DND-41 (cell line): Measurements from ENCODE around the gene DCAF10.
"Not testable (repeated sequence)": the region's sequence is repeated elsewhere in the genome, so short reads cannot be mapped to it uniquely, and the experiment has no call there.

ENCODE experiments used
- ATAC-seq: fragments of 200-7000 bp; cut with Tn5 transposase; 3 replicates; pipeline ENCODE4 v1.9.1; 2021; ENCODE audit warnings: low read depth; ENCODE audit not compliant: insufficient read depth
- DNase-seq: peaks from one replicate; pipeline ENCODE4 v3.0.0-alpha.2; 2020
- H2AFZ ChIP-seq: 2 replicates; pipeline ENCODE4 v1.6.0; 2012; ENCODE audit warnings: low read depth, low read length
- H3K27ac ChIP-seq: 2 replicates; pipeline ENCODE4 v1.5.1; 2012; ENCODE audit warnings: low read length, inconsistent platforms
- H3K27me3 ChIP-seq: fragments of 200-600 bp; sonication (generic); 2 replicates; pipeline ENCODE4 v1.6.0; 2012; ENCODE audit warnings: low read length, mild to moderate bottlenecking, inconsistent platforms; ENCODE audit not compliant: insufficient read depth, poor library complexity
- H3K36me3 ChIP-seq: 2 replicates; pipeline ENCODE4 v1.5.1; 2012; ENCODE audit warnings: low read length, inconsistent platforms; ENCODE audit not compliant: insufficient read depth
- H3K4me1 ChIP-seq: 2 replicates; pipeline ENCODE4 v1.5.1; 2012; ENCODE audit warnings: mild to moderate bottlenecking, low read length; ENCODE audit not compliant: insufficient read depth
- H3K4me2 ChIP-seq: 2 replicates; pipeline ENCODE4 v1.6.0; 2012; ENCODE audit warnings: mild to moderate bottlenecking, moderate library complexity, low read length, inconsistent platforms; ENCODE audit not compliant: insufficient read depth
- H3K4me3 ChIP-seq, 2 experiments: fragments of 200-600 bp in 1 of 2; shearing (Covaris generic) in 1 of 2; 2 replicates each; pipeline ENCODE4 v1.5.1; 2012 to 2016; ENCODE audit warnings: inconsistent platforms in 2 of 2, low read length in 2 of 2, mild to moderate bottlenecking in 2 of 2, low read depth in 1 of 2, moderate library complexity in 1 of 2
- H3K79me2 ChIP-seq: 2 replicates; pipeline ENCODE4 v1.6.0; 2012; ENCODE audit warnings: low read length, inconsistent platforms; ENCODE audit not compliant: insufficient read depth
- H3K9ac ChIP-seq: 2 replicates; pipeline ENCODE4 v1.6.0; 2012; ENCODE audit warnings: low read depth, mild to moderate bottlenecking, inconsistent platforms, low read length, moderate library complexity
- H3K9me3 ChIP-seq: 2 replicates; pipeline ENCODE4 v1.5.1; 2012; ENCODE audit warnings: low read length, moderate library complexity, mild to moderate bottlenecking, inconsistent platforms; ENCODE audit not compliant: insufficient read depth, severe bottlenecking
- H4K20me1 ChIP-seq: 2 replicates; pipeline ENCODE4 v1.6.0; 2012; ENCODE audit warnings: low read length; ENCODE audit not compliant: insufficient read depth
- EZH2 ChIP-seq: IDR thresholded peaks from 3 replicates; pipeline ENCODE4 v1.6.1; 2012; ENCODE audit warnings: borderline replicate concordance, low read depth, mild to moderate bottlenecking, moderate library complexity, low read length, inconsistent platforms; ENCODE audit not compliant: severe bottlenecking
- TF ChIP-seq, protein P1 (sequence below): IDR thresholded peaks from 2 replicates; pipeline ENCODE4 v1.5.1; 2012; ENCODE audit warnings: borderline replicate concordance, low read length, moderate library complexity, mild to moderate bottlenecking; ENCODE audit not compliant: poor library complexity, severe bottlenecking; ENCODE audit errors: extremely low read depth

The DCAF10 gene

GRCh38 chr9:37760416-37761161 is 40.0 kb upstream of the DCAF10 start:
- H3K4me3 ChIP-seq, result no peak overlapping the region
- H3K9me3 ChIP-seq, result no peaks in the 10 kb centered on the region
- no peak overlapping the region for H3K4me2 ChIP-seq
- no peak overlapping the region for H3K9ac ChIP-seq
- no peaks in the 10 kb centered on the region for H4K20me1 ChIP-seq
- no peak overlapping the region for H3K27ac ChIP-seq
- TF ChIP-seq, protein P1, sequence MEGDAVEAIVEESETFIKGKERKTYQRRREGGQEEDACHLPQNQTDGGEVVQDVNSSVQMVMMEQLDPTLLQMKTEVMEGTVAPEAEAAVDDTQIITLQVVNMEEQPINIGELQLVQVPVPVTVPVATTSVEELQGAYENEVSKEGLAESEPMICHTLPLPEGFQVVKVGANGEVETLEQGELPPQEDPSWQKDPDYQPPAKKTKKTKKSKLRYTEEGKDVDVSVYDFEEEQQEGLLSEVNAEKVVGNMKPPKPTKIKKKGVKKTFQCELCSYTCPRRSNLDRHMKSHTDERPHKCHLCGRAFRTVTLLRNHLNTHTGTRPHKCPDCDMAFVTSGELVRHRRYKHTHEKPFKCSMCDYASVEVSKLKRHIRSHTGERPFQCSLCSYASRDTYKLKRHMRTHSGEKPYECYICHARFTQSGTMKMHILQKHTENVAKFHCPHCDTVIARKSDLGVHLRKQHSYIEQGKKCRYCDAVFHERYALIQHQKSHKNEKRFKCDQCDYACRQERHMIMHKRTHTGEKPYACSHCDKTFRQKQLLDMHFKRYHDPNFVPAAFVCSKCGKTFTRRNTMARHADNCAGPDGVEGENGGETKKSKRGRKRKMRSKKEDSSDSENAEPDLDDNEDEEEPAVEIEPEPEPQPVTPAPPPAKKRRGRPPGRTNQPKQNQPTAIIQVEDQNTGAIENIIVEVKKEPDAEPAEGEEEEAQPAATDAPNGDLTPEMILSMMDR, result no peak
- TF ChIP-seq EZH2, result no peak
- H3K4me1 ChIP-seq, result no peaks in the 10 kb centered on the region; the same call in 1 of the 2 replicates
- H3K79me2 ChIP-seq, result peaks cover 5% of the 10 kb centered on the region; the same call in 1 of the 2 replicates
- peaks cover 12% of the 10 kb centered on the region; the same call in 1 of the 2 replicates for H3K36me3 ChIP-seq
- ATAC-seq, result no peak
- DNase-seq, result no peak
- no peaks in the 10 kb centered on the region for H3K27me3 ChIP-seq
- no peak overlapping the region for H2AFZ ChIP-seq

GRCh38 chr9:37761511-37761910 is 39.1 kb upstream of the DCAF10 start:
- Histone ChIP-seq H3K9me3 (no peaks in the 10 kb centered on the region), H4K20me1 (no peaks in the 10 kb centered on the region), H3K4me2 (no peak overlapping the region), H3K27ac (no peak overlapping the region), H3K79me2 (0 out of 2 replicates have a peak, but pooled peaks cover 3% of the 10 kb centered on the region), H3K36me3 (peaks cover 12% of the 10 kb centered on the region; the same call in 1 of the 2 replicates), H3K4me3 (no peak overlapping the region), H2AFZ (no peak overlapping the region), H3K9ac (no peak overlapping the region), H3K4me1 (no peaks in the 10 kb centered on the region), H3K27me3 (no peaks in the 10 kb centered on the region)
- ATAC-seq (no peak), DNase-seq (no peak)
- TF ChIP-seq, protein P1, result no peak
- no peak for TF ChIP-seq EZH2

- peaks cover 23% of the 10 kb centered on the region for H3K36me3 ChIP-seq
- H3K27ac ChIP-seq, H3K4me2 ChIP-seq, DNase-seq, H3K27me3 ChIP-seq, H3K4me3 ChIP-seq, H2AFZ ChIP-seq, H3K9ac ChIP-seq, H3K79me2 ChIP-seq, H3K4me1 ChIP-seq, ATAC-seq, H4K20me1 ChIP-seq, H3K9me3 ChIP-seq: not testable (repeated sequence)
These were observed 35.3 kb upstream of the DCAF10 start for GRCh38 chr9:37765263-37765662.

DNA sequence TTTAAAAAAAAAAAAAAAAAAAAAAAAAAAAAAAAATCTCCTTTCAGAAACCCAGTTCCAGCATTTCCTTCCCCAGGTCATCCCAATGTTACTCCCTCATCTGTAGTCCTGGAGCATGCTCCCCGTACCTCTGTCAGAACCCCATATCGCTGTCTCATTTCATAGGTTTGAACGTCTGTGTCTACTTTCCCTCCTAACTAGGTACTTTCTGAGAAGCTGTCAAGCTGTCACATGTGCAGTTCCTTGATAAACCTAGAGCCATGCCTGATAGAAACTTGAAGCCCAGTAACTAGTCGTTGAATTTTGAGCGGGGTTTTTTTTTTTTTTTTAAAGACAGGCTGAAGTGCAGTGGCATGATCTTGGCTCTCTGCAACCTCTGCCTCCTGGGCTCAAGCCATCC is 31.3 kb upstream of the DCAF10 start:
- no peak overlapping the region for H2AFZ ChIP-seq
- no peak overlapping the region for H3K9ac ChIP-seq
- no peak overlapping the region for H3K4me3 ChIP-seq
- no peaks in the 10 kb centered on the region for H4K20me1 ChIP-seq
- H3K36me3 ChIP-seq, result peaks cover 42% of the 10 kb centered on the region
- no peak overlapping the region for H3K27ac ChIP-seq
- no peaks in the 10 kb centered on the region for H3K4me1 ChIP-seq
- H3K4me2 ChIP-seq, result no peak overlapping the region
- no peak for DNase-seq
- H3K27me3 ChIP-seq, result no peaks in the 10 kb centered on the region
- TF ChIP-seq, protein P1, result no peak
- TF ChIP-seq EZH2, result no peak
- ATAC-seq, result no peak
- H3K79me2 ChIP-seq, result no peaks in the 10 kb centered on the region
- no peaks in the 10 kb centered on the region for H3K9me3 ChIP-seq
